ENCODE data around the gene SLC22A13.
"Not testable (repeated sequence)": the region's sequence is repeated elsewhere in the genome, so short reads cannot be mapped to it uniquely, and the experiment has no call there.

DNA sequence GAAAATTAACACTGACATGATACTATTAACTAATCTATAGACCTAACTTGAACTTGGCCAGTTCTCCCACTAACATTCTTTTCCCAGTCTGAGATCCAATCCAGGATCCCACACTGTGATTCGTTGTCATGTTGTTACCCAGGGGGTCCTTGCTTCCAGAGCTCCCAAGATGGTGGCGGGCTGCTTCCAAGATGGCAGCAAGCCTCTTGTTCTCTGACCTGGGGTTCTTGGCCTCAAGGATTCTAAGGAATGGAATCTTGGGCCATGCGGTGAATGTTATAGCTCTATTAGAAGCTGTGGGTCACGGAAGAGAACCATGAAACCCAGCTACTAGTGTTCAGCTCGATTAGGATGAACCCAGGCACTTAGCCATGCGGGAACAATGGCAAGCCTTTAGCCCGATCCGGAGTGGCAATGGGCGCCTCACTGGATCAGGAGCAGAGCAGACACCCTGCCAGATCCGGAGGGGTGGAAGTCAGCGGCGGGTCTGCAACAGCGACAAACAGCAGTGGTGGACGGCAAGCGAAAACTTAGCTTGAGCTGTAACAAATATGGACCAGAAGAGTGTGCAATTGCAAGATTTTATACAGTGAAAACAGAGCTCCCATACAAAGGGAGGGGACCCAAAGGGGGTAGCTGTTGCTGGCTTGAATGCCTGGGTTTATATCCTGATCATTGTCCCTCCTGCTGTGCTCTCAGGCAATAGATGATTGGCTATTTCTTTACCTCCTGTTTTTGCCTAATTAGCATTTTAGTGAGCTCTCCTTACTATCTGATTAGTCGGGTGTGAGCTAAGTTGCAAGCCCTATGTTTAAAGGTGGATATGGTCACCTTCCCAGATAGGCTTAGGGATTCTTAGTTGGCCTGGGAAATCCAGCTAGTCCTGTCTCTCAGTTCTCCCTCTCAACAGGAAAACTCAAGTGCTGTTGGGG lies 23.9 kb downstream of the SLC22A13 start:
- TF ChIP-seq, protein P1, sequence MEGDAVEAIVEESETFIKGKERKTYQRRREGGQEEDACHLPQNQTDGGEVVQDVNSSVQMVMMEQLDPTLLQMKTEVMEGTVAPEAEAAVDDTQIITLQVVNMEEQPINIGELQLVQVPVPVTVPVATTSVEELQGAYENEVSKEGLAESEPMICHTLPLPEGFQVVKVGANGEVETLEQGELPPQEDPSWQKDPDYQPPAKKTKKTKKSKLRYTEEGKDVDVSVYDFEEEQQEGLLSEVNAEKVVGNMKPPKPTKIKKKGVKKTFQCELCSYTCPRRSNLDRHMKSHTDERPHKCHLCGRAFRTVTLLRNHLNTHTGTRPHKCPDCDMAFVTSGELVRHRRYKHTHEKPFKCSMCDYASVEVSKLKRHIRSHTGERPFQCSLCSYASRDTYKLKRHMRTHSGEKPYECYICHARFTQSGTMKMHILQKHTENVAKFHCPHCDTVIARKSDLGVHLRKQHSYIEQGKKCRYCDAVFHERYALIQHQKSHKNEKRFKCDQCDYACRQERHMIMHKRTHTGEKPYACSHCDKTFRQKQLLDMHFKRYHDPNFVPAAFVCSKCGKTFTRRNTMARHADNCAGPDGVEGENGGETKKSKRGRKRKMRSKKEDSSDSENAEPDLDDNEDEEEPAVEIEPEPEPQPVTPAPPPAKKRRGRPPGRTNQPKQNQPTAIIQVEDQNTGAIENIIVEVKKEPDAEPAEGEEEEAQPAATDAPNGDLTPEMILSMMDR (IDR thresholded peaks at IDR 0.05): not testable (repeated sequence)
- TF ChIP-seq POLR2A (IDR thresholded peaks at IDR 0.05): not testable (repeated sequence)
